ENCODE results near the gene KRT79. TPM values are rescaled to one million over a fixed set of nuclear protein-coding genes. Genes with fewer than 3 reads are reported as not detected.

KRT79 gene
- total RNA-seq, 1 donor from 2014 or later = not detected

- Mint-ChIP-seq H3K36me3 (ENCODE audit: low read depth, unreplicated experiment) (no peaks in the 10 kb centered on the region), H3K4me1 (ENCODE audit: unreplicated experiment) (peaks cover 36% of the 10 kb centered on the region), H3K27me3 (ENCODE audit: unreplicated experiment) (peaks cover 14% of the 10 kb centered on the region), H3K27ac (ENCODE audit: unreplicated experiment) (no peak overlapping the region), H3K4me3 (ENCODE audit: unreplicated experiment) (peak overlapping the region; percentile 5), H3K9me3 (ENCODE audit: unreplicated experiment) (no peaks in the 10 kb centered on the region)
- DNase-seq (ENCODE audit: low spot score) = no peak
- TF ChIP-seq CTCF (IDR thresholded peaks at IDR 0.05; ENCODE audit: unreplicated experiment) = no peak
Measured at GRCh38 chr12:52836491-52837412, 2.6 kb upstream of the KRT79 start.

- no peaks in the 10 kb centered on the region for H3K9me3 Mint-ChIP-seq (ENCODE audit: unreplicated experiment)
- no peak for TF ChIP-seq CTCF (IDR thresholded peaks at IDR 0.05; ENCODE audit: unreplicated experiment)
- no peaks in the 10 kb centered on the region for H3K36me3 Mint-ChIP-seq (ENCODE audit: low read depth, unreplicated experiment)
- H3K27ac Mint-ChIP-seq (ENCODE audit: unreplicated experiment) = peak overlapping the region; percentile 57
- peaks cover 14% of the 10 kb centered on the region for H3K27me3 Mint-ChIP-seq (ENCODE audit: unreplicated experiment)
- H3K4me3 Mint-ChIP-seq (ENCODE audit: unreplicated experiment) = no peak overlapping the region
- DNase-seq (ENCODE audit: low spot score) = no peak
- H3K4me1 Mint-ChIP-seq (ENCODE audit: unreplicated experiment) = peaks cover 36% of the 10 kb centered on the region
Measured at GRCh38 chr12:52836042-52836466, 1.9 kb upstream of the KRT79 start.

- DNase-seq (ENCODE audit: low spot score) = no peak
Measured at GRCh38 chr12:52835271-52836041, 1.3 kb upstream of the KRT79 start.

GRCh38 chr12:52834727-52835001 lies 553 bp upstream of the KRT79 start:
- peaks cover 34% of the 10 kb centered on the region for H3K4me1 Mint-ChIP-seq (ENCODE audit: unreplicated experiment)
- DNase-seq (ENCODE audit: low spot score) = no peak
- H3K36me3 Mint-ChIP-seq (ENCODE audit: low read depth, unreplicated experiment) = no peaks in the 10 kb centered on the region
- no peak overlapping the region for H3K4me3 Mint-ChIP-seq (ENCODE audit: unreplicated experiment)
- no peak overlapping the region for H3K27ac Mint-ChIP-seq (ENCODE audit: unreplicated experiment)
- no peaks in the 10 kb centered on the region for H3K9me3 Mint-ChIP-seq (ENCODE audit: unreplicated experiment)
- no peak for TF ChIP-seq CTCF (IDR thresholded peaks at IDR 0.05; ENCODE audit: unreplicated experiment)
- H3K27me3 Mint-ChIP-seq (ENCODE audit: unreplicated experiment) = peaks cover 14% of the 10 kb centered on the region

More at GRCh38 chr12:52835271-52836041, 1.3 kb upstream of the KRT79 start:
- Mint-ChIP-seq H3K27me3 (ENCODE audit: unreplicated experiment) (peaks cover 14% of the 10 kb centered on the region), H3K4me1 (ENCODE audit: unreplicated experiment) (peaks cover 36% of the 10 kb centered on the region), H3K4me3 (ENCODE audit: unreplicated experiment) (no peak overlapping the region), H3K27ac (ENCODE audit: unreplicated experiment) (no peak overlapping the region), H3K36me3 (ENCODE audit: low read depth, unreplicated experiment) (no peaks in the 10 kb centered on the region), H3K9me3 (ENCODE audit: unreplicated experiment) (no peaks in the 10 kb centered on the region)
- no peak for TF ChIP-seq CTCF (IDR thresholded peaks at IDR 0.05; ENCODE audit: unreplicated experiment)

Data from endothelial cell (in vitro differentiated cells).